Suppressor macrophage treated with lipopolysaccharide for 1 hour (primary cell): ENCODE data around the gene DGKZ.
"Not testable (repeated sequence)": the region's sequence is repeated elsewhere in the genome, so short reads cannot be mapped to it uniquely, and the experiment has no call there.

Source experiments
- DNase-seq, 3 donors: peaks; one replicate each; pipeline ENCODE4 v3.0.0-alpha.2; 2020 to 2022

DGKZ gene

GRCh38 chr11:46367244-46367915 is 20.1 kb downstream of the DGKZ start:
- peak; percentile 77 to 89 (median 81) for DNase-seq

DNA sequence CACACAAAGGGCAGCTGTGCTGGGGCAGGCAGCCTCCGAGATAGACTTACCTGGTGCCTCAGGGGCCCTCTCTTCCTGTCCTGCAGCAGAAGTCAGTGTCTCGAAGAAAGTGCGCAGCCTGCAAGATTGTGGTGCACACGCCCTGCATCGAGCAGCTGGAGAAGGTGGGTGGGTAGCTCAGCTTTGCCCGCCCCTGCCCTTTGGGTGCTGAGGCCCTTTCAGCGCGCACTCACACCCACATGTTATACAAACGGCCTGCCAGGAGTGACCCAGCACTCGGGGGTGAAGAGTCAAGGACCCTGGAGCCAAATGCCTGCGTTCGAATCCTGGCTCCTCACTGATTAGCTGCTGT is 20.6 kb downstream of the DGKZ start:
- DNase-seq = no peak

DNA sequence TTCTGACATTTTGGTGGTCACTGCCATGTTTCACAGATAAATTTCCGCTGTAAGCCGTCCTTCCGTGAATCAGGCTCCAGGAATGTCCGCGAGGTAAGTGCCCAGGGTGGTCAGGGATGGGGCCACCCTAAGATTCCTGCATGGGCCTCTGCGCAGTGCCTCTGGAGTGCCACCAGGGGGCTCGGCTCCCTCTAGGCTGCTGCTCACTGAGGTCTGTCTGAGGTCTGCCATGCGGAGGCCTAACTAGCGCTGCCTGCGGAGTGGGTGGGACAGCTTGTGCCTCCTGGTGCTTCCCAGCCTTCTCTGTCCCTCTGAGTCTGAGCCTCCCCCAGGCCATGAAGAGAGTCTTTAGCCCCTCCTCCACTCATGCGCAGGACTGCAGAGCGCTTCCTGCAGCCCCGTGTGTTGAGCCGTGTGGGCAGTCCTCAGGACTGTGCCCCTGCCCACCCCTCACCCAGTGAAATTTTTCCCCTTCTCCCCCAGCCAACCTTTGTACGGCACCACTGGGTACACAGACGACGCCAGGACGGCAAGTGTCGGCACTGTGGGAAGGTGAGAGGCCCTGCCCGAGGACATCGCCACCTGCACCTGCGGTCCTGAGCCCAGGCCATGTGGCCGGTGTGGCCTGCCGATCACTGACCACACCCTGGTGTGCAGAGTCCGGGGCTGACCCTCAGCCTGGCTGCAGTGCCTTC is 22.3 kb downstream of the DGKZ start:
- DNase-seq = peak; percentile 68 to 82 (median 75)

DNA sequence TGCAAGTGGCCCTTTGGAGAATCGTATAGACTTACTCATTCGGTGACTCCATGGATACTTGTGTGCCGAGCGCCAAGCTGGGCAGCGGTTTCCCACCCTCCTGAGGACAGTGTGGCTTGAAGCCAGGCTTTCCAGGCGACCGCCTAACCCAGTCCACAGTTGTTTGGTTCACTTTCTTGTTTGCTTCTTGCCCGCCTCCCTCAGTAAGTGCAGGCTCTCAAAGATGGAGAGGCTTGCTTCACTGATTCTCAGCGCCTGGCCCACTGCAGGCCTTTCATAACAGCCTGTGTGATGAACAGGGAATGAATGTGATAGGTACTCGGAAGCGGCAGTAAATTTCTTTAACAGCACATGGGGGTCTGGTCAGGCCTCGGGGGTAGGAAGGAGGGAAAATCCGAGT is 23.0 kb downstream of the DGKZ start:
- DNase-seq = no peak

DNA sequence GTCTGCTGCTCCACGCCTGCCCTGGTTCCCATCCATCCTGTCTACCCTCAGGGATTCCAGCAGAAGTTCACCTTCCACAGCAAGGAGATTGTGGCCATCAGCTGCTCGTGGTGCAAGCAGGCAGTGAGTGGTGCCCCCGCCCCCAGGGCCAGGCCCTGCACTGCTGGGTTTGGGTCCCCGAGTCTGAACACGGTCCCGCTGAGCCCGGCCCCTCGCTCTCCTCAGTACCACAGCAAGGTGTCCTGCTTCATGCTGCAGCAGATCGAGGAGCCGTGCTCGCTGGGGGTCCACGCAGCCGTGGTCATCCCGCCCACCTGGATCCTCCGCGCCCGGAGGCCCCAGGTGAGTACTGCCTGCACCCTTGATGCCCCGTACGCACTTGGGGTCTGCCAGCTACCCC is 24.0 kb downstream of the DGKZ start:
- DNase-seq = not testable (repeated sequence)

- DNase-seq = no peak
Measured at GRCh38 chr11:46372086-46372485, 24.8 kb downstream of the DGKZ start.

GRCh38 chr11:46372501-46372900 is 25.2 kb downstream of the DGKZ start:
- DNase-seq = not testable (repeated sequence)

DNA sequence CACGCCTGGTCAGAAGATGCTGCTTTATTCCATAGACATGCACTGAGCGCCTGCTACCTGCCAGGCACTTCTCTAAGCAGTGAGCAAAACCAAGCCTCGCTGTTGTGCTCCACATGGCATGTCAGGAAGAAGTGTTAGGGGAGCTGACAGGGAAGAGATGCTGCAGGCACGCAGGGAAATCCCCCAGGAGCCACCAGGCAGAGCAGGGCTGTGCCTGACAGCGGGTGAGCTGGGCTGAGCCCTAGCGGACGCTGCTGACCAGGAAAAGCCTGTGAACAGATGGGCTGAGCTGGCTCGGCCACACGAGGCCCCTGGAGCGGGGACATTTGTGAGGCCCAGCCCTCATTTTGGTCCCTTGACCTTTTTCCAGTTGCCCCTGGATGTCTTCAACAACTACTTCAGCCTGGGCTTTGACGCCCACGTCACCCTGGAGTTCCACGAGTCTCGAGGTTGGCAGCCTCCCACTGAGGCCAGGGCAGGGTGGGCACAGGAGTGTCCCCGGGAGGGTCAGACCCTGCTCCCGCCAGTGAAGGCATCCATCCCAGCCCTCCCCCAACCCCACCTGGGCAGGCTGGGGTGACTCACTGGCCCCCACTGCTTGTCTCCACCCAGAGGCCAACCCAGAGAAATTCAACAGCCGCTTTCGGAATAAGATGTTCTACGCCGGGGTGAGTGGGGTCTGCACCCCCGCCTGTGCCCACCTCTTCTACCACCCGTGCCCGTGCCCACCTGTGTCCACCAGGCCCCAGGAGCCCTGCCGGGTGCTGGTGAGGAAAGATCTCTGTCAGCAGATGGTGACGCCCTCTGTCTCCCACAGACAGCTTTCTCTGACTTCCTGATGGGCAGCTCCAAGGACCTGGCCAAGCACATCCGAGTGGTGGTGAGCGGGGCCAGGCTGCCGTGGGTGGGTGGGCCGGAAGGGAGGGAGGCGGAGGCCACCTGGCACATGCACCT is 26.8 kb downstream of the DGKZ start:
- DNase-seq = no peak

- no peak for DNase-seq
Measured at GRCh38 chr11:46374815-46375214, 27.6 kb downstream of the DGKZ start.

DNA sequence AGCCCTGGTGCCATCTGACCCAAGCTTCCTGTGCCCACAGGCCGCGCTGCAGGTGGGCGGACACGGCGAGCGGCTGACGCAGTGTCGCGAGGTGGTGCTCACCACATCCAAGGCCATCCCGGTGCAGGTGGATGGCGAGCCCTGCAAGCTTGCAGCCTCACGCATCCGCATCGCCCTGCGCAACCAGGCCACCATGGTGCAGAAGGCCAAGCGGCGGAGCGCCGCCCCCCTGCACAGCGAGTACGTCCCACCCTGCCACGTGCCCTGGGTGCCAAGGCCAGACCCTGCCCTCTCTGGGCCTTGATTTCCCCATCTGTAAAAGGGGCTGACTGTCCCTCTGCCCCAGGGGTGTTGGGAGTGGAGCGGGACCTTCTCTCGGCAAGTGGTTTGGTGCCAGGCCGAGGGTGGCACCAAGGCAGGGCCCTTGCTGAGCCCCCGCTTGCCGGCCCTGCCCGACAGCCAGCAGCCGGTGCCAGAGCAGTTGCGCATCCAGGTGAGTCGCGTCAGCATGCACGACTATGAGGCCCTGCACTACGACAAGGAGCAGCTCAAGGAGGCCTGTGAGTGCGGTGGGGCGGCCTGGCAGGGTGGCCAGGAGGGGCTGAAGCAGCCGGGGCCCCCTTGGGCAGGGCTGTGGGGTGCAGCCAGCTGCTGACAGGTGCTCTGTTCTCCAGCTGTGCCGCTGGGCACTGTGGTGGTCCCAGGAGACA is 28.3 kb downstream of the DGKZ start:
- no peak for DNase-seq

- DNase-seq = no peak
Measured at GRCh38 chr11:46376258-46377050, 29.2 kb downstream of the DGKZ start.

DNA sequence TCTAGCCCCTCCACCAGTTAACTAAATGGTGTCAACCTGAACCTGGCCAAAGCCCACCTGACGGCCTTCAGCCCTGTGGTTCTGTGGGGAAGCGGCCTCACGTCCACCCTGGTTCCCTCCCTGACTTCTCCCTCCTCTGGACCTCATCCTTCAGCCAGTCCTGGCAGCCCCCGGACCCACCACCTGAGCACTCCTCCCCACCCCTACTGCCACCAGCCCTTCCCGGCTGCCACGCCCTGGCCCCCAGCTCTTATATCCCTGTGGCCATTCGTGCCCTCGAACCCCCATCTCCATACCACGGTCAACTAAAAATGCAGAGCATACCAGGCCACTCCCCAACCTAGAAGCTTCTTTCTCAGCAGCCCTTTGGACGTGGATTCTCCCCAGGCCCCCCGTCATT is 30.0 kb downstream of the DGKZ start:
- DNase-seq = no peak

DNA sequence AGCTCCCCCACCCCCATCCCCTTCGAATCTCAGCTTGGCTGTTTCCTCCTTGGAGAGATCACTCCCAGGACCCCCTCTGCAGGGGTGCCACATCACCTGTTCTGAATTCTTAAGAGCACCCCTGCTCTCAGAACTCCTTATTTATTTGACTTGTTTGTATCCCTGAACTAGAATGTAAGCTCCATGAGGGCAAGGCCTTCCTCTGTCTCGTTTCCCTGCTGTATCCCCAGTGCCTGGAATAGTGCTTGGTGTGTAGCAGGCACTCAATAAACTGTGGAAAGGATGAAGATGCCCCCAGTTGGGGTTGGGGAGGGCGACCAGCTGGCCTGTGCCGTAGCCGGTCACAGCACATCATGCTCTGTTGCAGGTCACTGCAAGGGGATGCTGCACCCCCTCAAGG is 30.6 kb downstream of the DGKZ start:
- DNase-seq = no peak

- no peak for DNase-seq
Measured at GRCh38 chr11:46378296-46378695, 31.0 kb downstream of the DGKZ start.

DNA sequence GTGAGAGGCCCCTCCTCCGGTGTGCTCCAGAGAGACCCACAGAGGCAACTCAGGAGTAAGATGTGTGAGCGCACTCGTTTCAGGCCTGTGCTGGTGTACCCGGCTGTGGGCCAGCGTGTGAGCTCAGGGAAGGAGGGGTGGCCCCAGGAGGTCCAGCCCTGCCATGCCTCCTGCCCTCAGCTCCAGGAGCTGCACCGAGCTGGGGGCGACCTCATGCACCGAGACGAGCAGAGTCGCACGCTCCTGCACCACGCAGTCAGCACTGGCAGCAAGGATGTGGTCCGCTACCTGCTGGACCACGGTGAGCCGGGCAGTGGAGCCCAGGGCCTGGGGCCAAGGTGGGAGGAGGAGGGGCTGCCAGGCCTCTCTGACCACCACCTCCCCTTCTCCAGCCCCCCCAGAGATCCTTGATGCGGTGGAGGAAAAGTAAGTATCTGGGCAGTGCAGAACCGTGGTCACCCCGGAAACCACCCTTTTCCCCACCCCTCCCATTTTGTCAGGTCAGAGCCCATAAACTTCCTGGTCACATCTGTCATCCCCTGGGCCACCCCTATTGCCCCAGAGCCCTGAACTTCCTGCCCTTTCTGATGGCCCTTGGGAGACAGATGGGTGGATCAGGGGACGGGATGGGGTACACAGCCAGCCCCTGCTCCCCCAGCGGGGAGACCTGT is 31.7 kb downstream of the DGKZ start:
- DNase-seq = peak; percentile 31 to 44 (median 42)

- not testable (repeated sequence) for DNase-seq
Measured at GRCh38 chr11:46379482-46380293, 32.4 kb downstream of the DGKZ start.

GRCh38 chr11:46380340-46381047 is 33.2 kb downstream of the DGKZ start:
- DNase-seq = peak; percentile 81 to 93 (median 89)

DNA sequence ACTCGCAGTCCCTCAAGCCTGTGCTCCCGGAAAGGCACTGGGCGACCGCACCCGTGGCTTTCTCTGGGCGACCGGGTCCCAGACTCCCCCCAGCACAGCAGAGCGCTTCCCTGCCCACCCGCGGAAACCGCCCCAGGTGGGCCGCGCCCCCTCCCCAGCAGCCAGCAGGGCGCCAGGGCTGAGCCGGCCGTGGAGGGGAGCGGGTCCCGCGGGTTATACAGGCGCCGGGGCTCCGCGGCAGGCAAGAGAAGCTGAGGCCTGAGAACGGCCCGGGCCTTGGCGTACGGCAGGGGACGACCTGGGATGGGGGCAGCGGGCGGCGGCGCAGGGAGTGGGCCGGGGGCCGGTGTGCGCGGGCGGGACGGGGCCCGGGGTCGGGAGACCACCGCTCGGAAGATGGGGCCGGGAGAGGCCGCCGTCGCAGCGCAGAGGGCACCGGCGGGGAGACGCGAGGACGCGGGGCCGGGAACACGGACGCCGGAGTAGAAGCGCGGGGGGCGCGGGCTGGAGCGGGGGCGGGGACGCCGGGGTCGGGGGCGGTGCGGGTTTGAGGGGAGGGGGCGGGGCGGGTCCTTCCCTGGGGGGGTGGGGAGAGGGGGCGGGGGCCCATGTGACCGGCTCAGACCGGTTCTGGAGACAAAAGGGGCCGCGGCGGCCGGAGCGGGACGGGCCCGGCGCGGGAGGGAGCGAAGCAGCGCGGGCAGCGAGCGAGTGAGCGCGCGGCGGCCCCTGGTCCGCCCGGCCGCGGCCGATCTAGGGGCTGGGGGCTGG is 34.0 kb downstream of the DGKZ start, which contains the start of gene MDK:
TSS of gene MDK (plus strand) at position 622 of the 771 bp plus-strand sequence. CDS start 389 bp downstream, outside the sequence.
- peak in 1 of 3 donors; percentile 46 for DNase-seq
